GM18507 (cell line): ENCODE data around the gene LRRC37A3.
"Not testable (repeated sequence)": the region's sequence is repeated elsewhere in the genome, so short reads cannot be mapped to it uniquely, and the experiment has no call there.

Source experiments
- DNase-seq: peaks from one replicate; pipeline ENCODE4 v3.0.0; 2011; ENCODE audit warnings: low read depth; ENCODE audit not compliant: insufficient read length; ENCODE audit errors: extremely low spot score
- FAIRE-seq: peaks from 2 replicates; lab custom pipeline; 2011; peaks lifted over from hg19 to GRCh38; lab: Jason Lieb, UNC

The LRRC37A3 gene

GRCh38 chr17:64919289-64920025 lies at the start of gene LRRC37A3:
TSS of gene LRRC37A3 (minus strand) at chr17:64919478. CDS start at chr17:64897257, 22,221 bp downstream.
- peak; percentile 73 for FAIRE-seq
- peak; percentile 39 for DNase-seq

GRCh38 chr17:64965873-64966287 lies 46.6 kb upstream of the LRRC37A3 start:
- DNase-seq: peak; percentile 53
- peak; percentile 96 for FAIRE-seq

- not testable (repeated sequence) for FAIRE-seq, DNase-seq
Measured at GRCh38 chr17:64965256-64965872, 46.1 kb upstream of the LRRC37A3 start.

GRCh38 chr17:64964796-64965195 lies 45.5 kb upstream of the LRRC37A3 start:
- peak; percentile 5 for FAIRE-seq
- no peak for DNase-seq

GRCh38 chr17:64963814-64964213 lies 44.5 kb upstream of the LRRC37A3 start:
- not testable (repeated sequence) for FAIRE-seq, DNase-seq

- DNase-seq: not testable (repeated sequence)
- FAIRE-seq: peak; percentile 91
Measured at GRCh38 chr17:64961563-64962378, 42.5 kb upstream of the LRRC37A3 start.

- FAIRE-seq (no peak), DNase-seq (no peak)
Measured at GRCh38 chr17:64951877-64952276, 32.6 kb upstream of the LRRC37A3 start.

GRCh38 chr17:64950871-64951270 lies 31.6 kb upstream of the LRRC37A3 start:
- DNase-seq: no peak
- FAIRE-seq: no peak

GRCh38 chr17:64947152-64947551 lies 27.9 kb upstream of the LRRC37A3 start:
- DNase-seq (no peak), FAIRE-seq (no peak)

- no peak for FAIRE-seq
- no peak for DNase-seq
Measured at GRCh38 chr17:64941761-64942160, 22.5 kb upstream of the LRRC37A3 start.

GRCh38 chr17:64941045-64941444 lies 21.8 kb upstream of the LRRC37A3 start:
- FAIRE-seq (no peak), DNase-seq (no peak)

GRCh38 chr17:64940055-64940454 lies 20.8 kb upstream of the LRRC37A3 start:
- DNase-seq (no peak), FAIRE-seq (no peak)

- peak; percentile 22 for DNase-seq
- no peak for FAIRE-seq
Measured at GRCh38 chr17:64938925-64939474, 19.7 kb upstream of the LRRC37A3 start.

GRCh38 chr17:64938290-64938689 lies 19.0 kb upstream of the LRRC37A3 start:
- no peak for DNase-seq
- no peak for FAIRE-seq

GRCh38 chr17:64936117-64936516 lies 16.8 kb upstream of the LRRC37A3 start:
- FAIRE-seq (no peak), DNase-seq (no peak)

- DNase-seq, FAIRE-seq: not testable (repeated sequence)
Measured at GRCh38 chr17:64934284-64934778, 15.1 kb upstream of the LRRC37A3 start.

- not testable (repeated sequence) for FAIRE-seq, DNase-seq
Measured at GRCh38 chr17:64932850-64933249, 13.6 kb upstream of the LRRC37A3 start.

- not testable (repeated sequence) for DNase-seq, FAIRE-seq
Measured at GRCh38 chr17:64930374-64930773, 11.1 kb upstream of the LRRC37A3 start.

GRCh38 chr17:64929419-64930209 lies 10.3 kb upstream of the LRRC37A3 start:
- DNase-seq, FAIRE-seq: not testable (repeated sequence)
